ENCODE data around the gene SPART.

GRCh38 chr13:36293497-36293896 is 52.7 kb downstream of the SPART start:
- TF ChIP-seq CTCF (IDR thresholded peaks at IDR 0.05; ENCODE audit: insufficient read depth, low read length, poor library complexity, severe bottlenecking) = no peak
- TF ChIP-seq EZH2phosphoT487 (conservative IDR thresholded peaks at IDR 0.05; ENCODE audit: low read length) = no peak

Data from SU-DHL-6 (cell line).